Putamen (tissue), 1 donor: ENCODE measurements around the gene GALNT18.

Experiments
- DNase-seq: peaks from one replicate; pipeline ENCODE4 v3.0.0-alpha.2; 2016; ENCODE audit warnings: low spot score

The GALNT18 gene

GRCh38 chr11:11531131-11531908 lies 90.5 kb downstream of the GALNT18 start:
- no peak for DNase-seq

GRCh38 chr11:11528986-11529385 lies 92.8 kb downstream of the GALNT18 start:
- no peak for DNase-seq

- DNase-seq = no peak
Observed at GRCh38 chr11:11525283-11525682, 96.5 kb downstream of the GALNT18 start.

DNA sequence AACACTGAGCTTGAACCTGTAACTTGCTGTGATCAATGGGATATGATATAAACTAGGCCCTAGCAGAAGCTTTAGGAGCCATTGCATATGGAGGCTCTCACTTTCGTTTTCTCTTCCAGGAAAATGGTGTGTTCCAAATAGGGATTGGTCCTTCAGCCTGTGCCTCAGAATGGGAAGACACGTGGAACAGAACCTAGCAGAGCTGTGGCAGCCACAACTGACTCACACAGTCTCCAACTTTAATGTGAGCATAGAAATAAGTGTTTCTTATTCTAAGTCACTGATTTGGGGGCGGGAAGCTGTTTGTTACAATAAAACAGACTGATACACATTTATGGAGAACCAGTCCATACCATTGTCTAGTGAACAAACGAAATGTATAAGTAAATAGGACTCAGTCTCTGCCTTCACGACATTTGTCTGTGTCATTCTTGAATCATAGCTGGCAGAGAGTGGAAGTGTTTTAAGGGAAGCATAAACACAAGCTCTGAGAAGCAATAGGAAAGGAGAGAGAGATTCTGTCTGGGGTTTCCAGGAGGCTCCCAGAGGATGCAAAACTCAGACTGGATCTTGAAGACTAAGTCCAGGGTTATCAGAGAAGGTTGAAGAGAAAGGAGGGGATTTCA lies 97.3 kb downstream of the GALNT18 start:
- no peak for DNase-seq

- DNase-seq = no peak
Observed at GRCh38 chr11:11522591-11522990, 99.2 kb downstream of the GALNT18 start.

GRCh38 chr11:11521306-11522002 lies 100.4 kb downstream of the GALNT18 start:
- DNase-seq = no peak

DNA sequence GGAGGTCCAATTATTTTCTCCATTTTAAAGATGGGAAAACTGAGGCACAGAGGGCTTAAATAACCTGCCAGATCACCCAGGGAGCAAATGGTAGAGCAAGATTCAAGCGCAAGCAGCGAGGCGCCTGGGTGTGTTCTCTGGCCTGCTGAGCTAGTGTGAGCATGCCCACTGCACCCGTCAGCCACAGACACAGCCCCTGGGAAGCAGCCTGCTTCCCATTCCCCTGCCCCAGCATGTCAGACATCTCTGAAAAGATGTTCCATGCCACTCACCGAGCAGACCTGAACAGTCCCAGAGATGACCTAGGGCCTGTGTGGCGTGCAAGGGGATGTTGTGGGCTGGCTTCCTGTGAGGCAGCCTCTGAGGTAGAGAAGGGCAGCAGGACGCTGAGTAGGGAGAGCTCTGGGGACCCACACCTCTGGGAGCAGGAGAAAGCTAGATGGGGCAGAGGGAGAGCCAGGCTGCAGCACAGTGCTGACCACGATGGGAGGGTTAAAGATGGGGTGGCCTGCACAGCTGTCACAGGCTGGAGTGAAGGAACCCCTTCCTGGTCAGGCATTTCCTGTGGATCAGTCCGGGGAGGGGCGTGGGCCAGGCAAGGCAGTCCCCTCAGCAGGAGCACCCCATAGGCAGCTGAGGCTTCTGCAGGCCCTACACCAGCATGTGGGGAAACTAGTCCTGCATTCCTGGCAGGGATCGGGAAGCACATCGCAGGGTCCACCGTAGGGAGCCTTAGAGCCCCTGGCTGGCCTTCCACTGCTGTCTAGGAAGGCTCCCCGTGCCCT lies 101.4 kb downstream of the GALNT18 start:
- no peak for DNase-seq

DNA sequence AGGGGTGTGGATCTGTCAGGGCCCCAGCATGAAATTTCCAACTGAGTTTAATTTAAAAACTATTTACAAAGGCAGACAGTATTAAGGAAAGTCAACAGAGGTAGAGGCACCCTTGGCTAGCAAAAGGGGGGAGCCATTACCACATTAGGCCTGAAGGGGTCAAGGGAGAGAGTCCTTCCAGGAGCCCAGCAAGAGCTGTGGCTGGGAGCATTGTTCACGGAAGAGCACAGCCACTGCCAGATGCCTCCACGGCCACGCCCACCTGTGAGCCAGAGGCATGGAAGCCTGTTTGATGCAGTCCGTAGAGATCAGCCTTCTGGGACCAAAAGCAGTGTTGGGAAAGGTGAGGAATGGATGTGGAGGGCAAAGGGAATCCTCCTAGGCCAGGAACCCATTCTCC lies 102.6 kb downstream of the GALNT18 start:
- DNase-seq = no peak

GRCh38 chr11:11514246-11514645 lies 107.6 kb downstream of the GALNT18 start:
- no peak for DNase-seq

- DNase-seq = no peak
Observed at GRCh38 chr11:11513422-11513821, 108.4 kb downstream of the GALNT18 start.

- no peak for DNase-seq
Observed at GRCh38 chr11:11512929-11513328, 108.9 kb downstream of the GALNT18 start.

DNA sequence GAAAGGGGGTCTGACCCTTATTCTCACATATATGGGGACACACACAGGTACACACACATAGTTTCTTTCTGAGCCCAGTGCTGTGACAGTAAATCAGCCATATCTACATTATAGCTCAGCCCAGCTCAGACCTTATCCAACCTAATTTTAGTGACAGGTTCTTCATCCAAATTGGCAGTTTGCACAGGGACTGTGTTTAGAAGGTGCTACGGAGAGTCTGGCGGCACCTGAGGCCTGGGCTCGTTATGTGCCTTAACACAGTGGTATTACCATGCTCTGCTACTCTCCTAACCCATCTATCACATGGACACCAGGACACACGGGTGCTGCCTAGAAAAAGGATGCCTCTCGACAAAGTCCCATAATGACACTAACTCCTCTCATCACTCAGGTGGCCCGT lies 109.3 kb downstream of the GALNT18 start:
- no peak for DNase-seq

- DNase-seq = no peak
Observed at GRCh38 chr11:11512090-11512489, 109.7 kb downstream of the GALNT18 start.

- DNase-seq = peak; percentile 62
Observed at GRCh38 chr11:11510939-11511338, 110.9 kb downstream of the GALNT18 start.

- no peak for DNase-seq
Observed at GRCh38 chr11:11505692-11506091, 116.1 kb downstream of the GALNT18 start.

DNA sequence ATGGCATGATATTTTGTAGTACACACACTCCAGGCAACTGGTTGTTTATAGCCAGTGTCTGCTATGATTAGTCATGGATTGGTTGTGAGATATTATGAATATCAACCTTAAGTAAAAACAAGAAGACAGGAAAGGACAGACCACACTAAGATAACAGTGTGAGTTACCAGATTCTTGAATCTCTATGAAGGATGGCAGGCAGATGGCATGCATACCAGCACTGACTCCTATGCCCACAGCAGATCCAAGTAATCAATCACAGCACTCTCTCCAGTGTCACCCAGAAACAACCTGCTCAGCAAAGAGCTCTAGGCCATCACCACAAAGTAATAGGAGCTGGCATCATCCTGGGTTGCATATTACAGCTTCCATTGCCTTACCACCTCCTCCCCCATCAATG lies 116.6 kb downstream of the GALNT18 start:
- DNase-seq = no peak

- no peak for DNase-seq
Observed at GRCh38 chr11:11504071-11504470, 117.7 kb downstream of the GALNT18 start.

DNA sequence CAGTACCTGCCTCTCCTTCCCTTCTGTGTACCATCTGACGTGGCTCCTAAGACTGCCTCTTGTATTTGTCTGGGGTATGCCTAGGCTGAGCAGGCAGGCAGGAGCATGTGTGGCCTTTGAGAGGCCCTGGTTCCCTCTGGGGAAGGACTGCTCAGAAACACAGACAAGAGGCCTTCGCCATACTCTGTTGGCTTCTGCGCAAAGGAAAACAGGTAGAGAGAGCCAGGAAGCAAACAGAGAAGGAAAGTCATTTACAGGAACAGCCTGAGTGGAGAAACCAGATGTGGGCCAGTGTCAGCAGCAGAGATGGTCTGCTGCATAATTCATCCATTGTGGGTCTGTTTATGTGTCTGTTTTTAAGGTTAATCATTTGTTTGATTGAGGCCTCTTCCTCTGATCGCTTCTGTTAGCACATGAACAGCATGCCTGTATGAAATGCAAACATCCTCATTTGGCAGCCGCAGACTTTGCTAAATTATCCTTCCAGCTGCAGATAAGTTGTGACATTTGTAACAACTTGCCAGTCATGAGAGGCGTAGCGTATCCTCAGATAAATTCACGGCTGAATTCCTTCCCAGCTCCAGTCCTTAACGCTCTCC lies 119.4 kb downstream of the GALNT18 start:
- no peak for DNase-seq

GRCh38 chr11:11501546-11502262 lies 120.1 kb downstream of the GALNT18 start:
- no peak for DNase-seq

- no peak for DNase-seq
Observed at GRCh38 chr11:11500744-11501487, 120.9 kb downstream of the GALNT18 start.

- DNase-seq = no peak
Observed at GRCh38 chr11:11499300-11499699, 122.5 kb downstream of the GALNT18 start.
